Measurements from ENCODE around the gene EXOC4. TPM values are rescaled to one million over a fixed set of nuclear protein-coding genes. Genes with fewer than 3 reads are reported as not detected.

EXOC4 gene
- total and polyA plus RNA-seq, 12 donors = 7.5 to 41.7 (median 34.6) TPM

GRCh38 chr7:133886086-133886485, 633.2 kb downstream of the EXOC4 start:
- no peak for TF ChIP-seq CTCF (IDR thresholded peaks at IDR 0.05)
- peaks cover 0 to 5% (median 0%) of the 10 kb centered on the region in 9 donors for H3K4me1 ChIP-seq
- 75 to 87% methylated on average over 3 of the region's 3 CpGs for WGBS, 2 donors
- H3K36me3 ChIP-seq = no peaks in the 10 kb centered on the region
- no peak overlapping the region for H3K27ac ChIP-seq
- no peaks in the 10 kb centered on the region for H3K27me3 ChIP-seq
- no peak overlapping the region for H3K4me3 ChIP-seq
- ATAC-seq (no peak), DNase-seq (no peak)
- peaks cover 0 to 3% (median 0%) of the 10 kb centered on the region in 11 donors for H3K9me3 ChIP-seq
- intact Hi-C loops (cut with DNase I) = no loop called here

DNA sequence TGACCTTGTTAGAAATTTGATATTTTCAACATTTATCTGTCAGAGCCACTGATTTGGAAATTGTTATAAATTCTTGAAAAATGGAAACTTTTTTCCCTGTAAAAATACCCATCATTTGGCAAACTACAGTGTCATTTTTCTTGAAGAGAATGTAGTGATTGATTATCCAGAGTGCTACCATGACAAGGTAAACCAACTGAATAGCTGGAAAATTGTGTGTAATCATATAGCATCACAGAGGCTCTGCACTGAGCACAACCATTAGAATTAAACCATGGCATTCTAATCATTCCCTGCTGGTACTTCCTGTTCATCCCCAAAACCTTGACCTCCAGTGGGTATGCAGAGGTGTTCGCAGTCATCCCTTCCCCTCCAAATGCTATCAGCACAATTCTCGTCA, 633.9 kb downstream of the EXOC4 start:
- no peak for ATAC-seq
- 92 to 95% methylated on average over 2 of the region's 2 CpGs for WGBS, 2 donors
- peaks cover 0 to 5% (median 0%) of the 10 kb centered on the region in 9 donors for H3K4me1 ChIP-seq
- H3K4me3 ChIP-seq = no peak overlapping the region
- intact Hi-C loops (cut with DNase I) = no loop called here
- H3K27ac ChIP-seq = no peak overlapping the region
- H3K9me3 ChIP-seq = peaks cover 0 to 3% (median 0%) of the 10 kb centered on the region in 11 donors
- H3K27me3 ChIP-seq = no peaks in the 10 kb centered on the region
- DNase-seq = no peak
- TF ChIP-seq CTCF (IDR thresholded peaks at IDR 0.05) = no peak
- no peaks in the 10 kb centered on the region for H3K36me3 ChIP-seq

DNA sequence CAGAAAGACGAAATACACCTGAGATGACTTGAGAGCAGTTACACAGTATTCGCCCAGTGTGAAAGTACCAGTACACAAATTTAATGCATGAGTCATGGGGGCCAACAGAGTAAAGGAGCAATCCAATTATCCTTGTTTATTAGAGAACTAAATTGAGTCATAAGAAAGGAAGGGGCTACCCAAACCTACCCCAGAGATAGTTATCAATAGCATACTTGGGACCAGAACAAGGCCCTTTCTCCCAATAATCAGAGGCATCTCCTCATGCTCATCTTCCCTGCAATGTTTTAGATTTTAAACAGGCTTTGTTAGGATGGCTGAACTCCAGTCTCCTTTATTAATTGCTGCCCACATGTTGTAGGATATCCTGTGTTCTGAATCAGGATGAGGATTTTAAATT, 634.6 kb downstream of the EXOC4 start:
- Histone ChIP-seq H3K4me3 (no peak overlapping the region), H3K4me1 (peaks cover 0 to 5% (median 0%) of the 10 kb centered on the region in 9 donors), H3K36me3 (no peaks in the 10 kb centered on the region), H3K27ac (no peak overlapping the region), H3K27me3 (no peaks in the 10 kb centered on the region), H3K9me3 (peaks cover 0 to 3% (median 0%) of the 10 kb centered on the region in 11 donors)
- intact Hi-C loops (cut with DNase I) = no loop called here
- TF ChIP-seq CTCF (IDR thresholded peaks at IDR 0.05) = no peak
- WGBS, 2 donors = 90 to 94% methylated on average over 2 of the region's 2 CpGs
- no peak for ATAC-seq
- no peak for DNase-seq

GRCh38 chr7:133888061-133888930, 635.4 kb downstream of the EXOC4 start:
- ATAC-seq (no peak), DNase-seq (no peak)
- Histone ChIP-seq H3K4me3 (no peak overlapping the region), H3K9me3 (peaks cover 0 to 3% (median 0%) of the 10 kb centered on the region in 11 donors), H3K27ac (no peak overlapping the region), H3K27me3 (no peaks in the 10 kb centered on the region), H3K4me1 (peaks cover 0 to 5% (median 0%) of the 10 kb centered on the region in 9 donors), H3K36me3 (no peaks in the 10 kb centered on the region)
- intact Hi-C loops (cut with DNase I) = no loop called here
- WGBS, 2 donors = 83 to 89% methylated on average over 7 of the region's 7 CpGs
- no peak for TF ChIP-seq CTCF (IDR thresholded peaks at IDR 0.05)

Data from heart right ventricle (tissue), 16 donors.